HG02885 (cell line): ENCODE measurements around the gene SPDYE17.
"Not testable (repeated sequence)": the region's sequence is repeated elsewhere in the genome, so short reads cannot be mapped to it uniquely, and the experiment has no call there.

Source experiments
- ATAC-seq: cut with Tn5 transposase; IDR thresholded peaks from one replicate; pipeline ENCODE4 v1.9.1; 2021; ENCODE audit warnings: mild to moderate bottlenecking; ENCODE audit not compliant: unreplicated experiment, poor library complexity

Gene SPDYE17, protein sequence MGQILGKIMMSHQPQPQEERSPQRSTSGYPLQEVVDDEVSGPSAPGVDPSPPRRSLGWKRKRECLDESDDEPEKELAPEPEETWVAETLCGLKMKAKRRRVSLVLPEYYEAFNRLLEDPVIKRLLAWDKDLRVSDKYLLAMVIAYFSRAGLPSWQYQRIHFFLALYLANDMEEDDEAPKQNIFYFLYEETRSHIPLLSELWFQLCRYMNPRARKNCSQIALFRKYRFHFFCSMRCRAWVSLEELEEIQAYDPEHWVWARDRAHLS

DNA sequence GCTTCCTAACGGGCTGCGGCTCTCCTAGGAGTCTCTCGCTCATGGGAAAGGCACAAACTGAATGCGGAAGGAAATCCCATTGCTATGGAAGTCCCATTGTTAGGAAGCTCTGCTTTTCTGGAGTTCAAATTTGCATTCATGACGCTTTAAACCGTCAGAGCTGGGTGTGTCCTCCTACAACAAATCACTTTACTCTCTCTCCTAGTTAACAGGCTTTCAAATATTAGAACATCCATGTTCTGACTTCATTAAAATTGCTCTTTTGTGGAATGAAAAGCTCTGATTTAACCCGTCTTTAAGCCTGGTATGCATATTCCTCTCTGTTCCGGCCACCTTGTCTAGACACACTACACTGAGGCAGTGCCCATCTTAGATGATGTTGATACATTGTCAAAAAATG lies at the start of gene SPDYE17:
TSS of gene SPDYE17 (minus strand) at position 101 of the 400 bp plus-strand sequence. CDS start 1,791 bp downstream, outside the sequence.
- ATAC-seq, result not testable (repeated sequence)

DNA sequence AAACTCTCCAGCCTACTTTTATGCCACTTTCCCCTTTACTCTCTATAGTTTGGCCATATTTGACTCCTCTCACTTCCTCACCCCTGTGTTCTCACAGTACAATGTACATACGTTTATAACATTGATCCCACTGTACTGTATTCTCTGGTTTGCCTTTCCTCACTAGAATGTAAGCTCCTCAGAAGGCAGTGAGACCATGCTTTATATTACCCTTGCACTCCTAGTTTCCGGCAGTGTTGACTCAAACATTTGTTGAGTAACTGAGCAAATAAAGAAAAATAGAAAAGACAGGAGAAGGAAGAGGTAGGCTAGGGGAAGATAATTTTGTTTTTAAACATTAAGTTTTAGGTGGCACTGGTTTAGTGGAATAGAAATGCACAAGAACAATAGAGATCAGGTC lies 48.1 kb upstream of the SPDYE17 start:
- not testable (repeated sequence) for ATAC-seq

DNA sequence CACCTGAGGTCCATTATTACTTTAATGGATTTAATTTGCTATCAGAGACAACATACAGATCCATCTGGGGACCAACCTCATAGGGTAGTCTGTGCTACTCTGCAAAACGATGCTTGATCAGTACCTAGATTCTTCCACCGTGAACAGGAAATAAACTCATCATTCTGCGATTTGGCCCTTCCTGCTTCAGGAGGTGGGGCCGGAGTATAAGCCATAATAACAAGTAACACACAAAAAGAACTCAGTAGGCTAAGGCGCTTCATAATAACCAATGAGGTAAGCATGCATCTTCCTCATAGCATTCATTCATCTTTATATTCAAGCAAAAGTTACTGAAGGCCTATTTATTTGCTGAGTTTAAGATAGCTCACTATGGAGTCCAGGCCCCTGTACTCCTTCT lies 47.5 kb upstream of the SPDYE17 start:
- ATAC-seq, result not testable (repeated sequence)

DNA sequence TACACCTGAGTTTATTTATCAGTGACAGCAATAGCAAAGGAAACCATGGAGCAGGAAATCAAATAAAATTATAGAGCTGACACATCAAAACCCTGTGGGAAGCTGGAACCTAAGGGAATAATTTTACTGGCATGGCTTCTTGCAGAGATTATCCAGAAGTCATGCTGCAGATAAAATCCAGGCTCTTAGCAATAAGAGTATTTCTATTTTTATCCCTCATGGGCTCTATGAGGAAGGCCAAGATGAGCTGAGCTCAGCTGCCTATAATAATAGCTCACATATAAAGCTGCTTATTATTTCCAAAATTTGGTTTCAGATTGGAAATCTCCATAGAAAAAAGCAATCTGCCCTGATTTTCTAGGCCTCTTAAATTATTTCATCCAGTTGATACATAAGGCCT lies 47.0 kb upstream of the SPDYE17 start:
- ATAC-seq, result not testable (repeated sequence)

DNA sequence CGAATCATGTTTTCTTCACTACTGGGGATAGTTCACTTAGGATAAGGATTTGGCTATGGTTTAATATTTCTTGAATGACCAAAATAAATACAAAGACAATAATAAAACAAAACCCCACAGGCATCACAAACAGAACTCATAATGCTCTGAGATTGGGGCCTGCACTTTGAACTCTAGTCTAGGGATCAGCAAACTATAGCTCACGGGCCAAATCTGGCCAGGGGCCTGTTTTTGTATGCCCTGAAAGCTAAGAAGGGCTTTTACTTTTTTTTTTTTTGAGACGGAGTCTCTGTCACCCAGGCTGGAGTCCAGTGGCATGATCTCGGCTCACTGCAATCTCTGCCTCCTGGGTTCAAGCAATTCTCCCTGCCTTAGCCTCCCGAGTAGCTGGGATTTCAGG lies 44.9 kb upstream of the SPDYE17 start:
- not testable (repeated sequence) for ATAC-seq

DNA sequence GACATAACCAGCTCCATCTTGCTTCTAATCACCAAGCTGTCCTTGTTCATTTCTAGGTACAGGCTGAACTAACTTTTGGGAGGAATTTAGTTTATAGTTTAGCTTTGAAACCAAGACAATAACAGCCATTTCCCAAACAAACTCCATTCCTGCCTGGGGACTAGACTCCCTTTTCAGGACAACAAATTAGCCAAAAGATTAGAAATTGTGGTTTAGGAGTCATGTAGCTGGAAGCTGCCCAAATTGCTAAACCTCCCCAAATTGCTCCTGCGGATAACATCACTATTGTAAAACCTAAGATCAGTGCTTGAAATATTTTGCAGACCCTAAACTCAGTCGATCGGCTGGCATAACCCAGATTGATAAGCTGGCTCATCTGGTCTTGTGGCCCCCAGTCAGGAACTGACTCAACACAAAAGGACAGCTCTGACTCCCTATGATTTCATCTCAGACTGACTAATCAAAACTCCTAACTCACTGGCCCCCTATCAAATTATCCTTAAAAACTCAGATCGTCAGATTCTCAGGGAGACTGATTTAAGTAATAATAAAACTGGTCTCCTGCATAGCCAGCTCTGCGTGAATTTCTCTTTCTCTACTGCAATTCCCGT lies 42.7 kb upstream of the SPDYE17 start:
- not testable (repeated sequence) for ATAC-seq

DNA sequence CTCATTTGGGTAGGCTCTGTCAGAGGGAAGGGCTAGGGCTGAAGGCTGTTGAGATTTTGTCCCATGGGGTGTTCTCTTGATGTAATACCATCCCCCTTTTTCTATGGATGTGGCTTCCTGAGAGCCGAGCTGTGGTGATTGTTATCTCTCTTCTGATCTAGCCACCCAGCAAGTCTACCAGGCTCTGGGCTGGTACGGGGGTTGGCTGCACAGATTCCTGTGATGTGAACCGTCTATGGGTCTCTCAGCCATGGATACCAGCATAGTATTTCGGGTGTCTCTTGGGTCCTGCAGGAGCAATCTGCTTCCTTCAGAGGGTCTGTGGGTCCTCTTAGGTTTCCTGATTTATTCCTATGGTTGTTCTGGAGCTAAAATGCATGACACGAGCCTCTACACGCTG lies 38.9 kb upstream of the SPDYE17 start:
- ATAC-seq, result not testable (repeated sequence)

DNA sequence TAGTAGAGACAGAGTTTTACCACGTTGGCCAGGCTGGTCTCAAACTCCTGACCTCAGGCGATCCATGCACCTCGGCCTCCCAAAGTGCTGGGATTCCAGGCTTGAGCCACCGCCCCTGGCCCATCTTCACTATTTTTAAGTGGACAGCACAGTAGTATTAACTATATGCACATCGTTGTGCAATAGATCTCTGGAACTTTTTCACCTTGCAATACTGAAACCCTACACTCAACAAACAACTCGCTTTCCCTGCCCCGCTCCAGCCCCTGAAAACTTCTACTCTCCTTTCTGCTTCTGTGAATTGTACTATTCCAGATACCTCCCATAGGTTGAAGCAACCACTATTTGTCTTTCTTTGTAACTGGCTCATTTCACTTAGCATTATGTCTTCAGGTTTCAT lies 33.7 kb upstream of the SPDYE17 start:
- ATAC-seq, result not testable (repeated sequence)

DNA sequence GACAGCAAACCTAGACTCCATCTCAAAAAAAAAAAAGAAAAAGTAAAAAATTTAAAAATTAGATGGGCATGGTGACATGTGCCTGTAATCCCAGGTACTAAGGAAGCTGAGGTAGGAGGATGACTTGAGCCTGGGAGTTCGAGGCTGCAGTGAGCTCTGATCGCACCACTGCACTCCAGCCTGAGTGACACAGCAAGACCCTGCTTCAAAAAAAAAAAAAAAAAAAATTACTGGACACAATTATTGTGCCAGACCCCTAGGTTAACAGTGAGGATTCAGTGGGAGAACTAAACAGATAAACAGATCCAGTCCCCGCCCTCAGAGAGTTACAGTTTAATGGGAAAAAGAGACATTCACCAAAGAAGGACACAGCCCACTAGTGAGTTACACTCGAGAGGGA lies 31.6 kb upstream of the SPDYE17 start:
- ATAC-seq, result not testable (repeated sequence)

DNA sequence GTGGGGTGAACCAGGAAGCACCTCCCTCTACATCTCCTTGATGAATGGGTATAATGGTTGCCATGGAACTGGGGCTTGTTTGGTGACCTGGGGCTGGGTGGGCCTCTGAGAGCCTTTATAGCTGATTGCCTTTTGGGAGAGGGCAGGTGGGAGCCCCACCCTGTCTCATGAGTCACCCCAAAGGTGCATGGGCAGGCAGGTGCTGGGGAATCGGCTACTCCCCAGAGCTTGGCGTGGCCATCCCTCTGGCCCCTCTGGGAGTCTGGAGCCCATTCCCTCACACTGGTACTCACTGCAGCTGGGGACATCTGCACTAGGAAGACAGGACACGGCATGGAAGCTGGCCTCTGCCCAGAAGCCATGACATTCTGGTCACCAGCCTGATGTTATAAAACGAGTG lies 30.4 kb upstream of the SPDYE17 start, which contains the start of gene SPDYE18:
TSS of gene SPDYE18 (minus strand) at position 2 of the 400 bp plus-strand sequence. CDS start 2,046 bp downstream, outside the sequence.
- ATAC-seq, result not testable (repeated sequence)

DNA sequence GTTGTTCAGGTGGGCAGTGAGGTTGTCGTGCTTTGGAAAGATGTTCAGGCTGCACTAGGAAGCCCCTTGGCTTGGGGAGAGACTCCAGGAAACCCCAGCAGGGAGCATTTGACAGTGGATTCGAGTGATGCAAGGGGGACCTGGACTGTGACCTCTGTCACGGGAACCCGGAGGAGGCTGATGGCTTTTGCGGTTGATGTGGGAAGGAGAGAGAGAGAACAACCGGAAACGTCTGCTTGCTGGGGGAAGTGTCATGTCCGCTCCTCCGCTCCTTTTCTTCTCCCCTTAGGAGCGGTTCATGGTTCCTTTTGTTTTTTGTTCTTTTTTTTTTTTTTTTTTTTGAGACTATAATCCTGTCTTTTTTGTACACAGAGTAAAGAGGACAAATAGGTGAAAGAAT lies 5.8 kb downstream of the SPDYE17 start:
- not testable (repeated sequence) for ATAC-seq

DNA sequence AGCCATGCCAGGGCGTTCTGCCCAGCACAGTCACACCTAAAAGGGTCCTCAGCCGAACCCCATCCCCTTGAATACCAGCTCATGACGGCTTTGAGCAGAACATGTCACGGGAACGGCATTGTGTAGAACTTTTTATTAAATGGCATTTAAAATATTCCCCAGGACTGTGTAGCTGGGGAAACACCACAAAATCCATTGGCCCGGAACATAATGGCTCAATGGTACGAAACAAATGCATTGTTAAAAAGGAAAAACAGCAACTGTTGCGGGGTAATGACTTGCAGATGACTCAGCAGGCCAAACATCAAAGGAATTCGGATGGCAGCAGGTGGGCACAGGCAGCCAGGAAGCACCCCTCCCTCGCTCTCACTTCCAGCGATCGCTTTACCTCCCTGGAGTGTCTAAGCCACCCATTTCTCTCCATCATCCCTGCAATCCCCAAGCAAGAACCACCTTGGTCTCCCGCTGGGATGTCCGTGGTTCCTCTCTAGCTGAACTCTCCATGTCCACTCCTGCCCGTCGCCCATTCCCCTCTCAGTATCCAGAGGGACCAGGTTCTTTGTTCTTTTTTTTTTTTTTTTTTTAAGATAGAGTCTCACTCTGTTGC lies 22.0 kb downstream of the SPDYE17 start:
- not testable (repeated sequence) for ATAC-seq

DNA sequence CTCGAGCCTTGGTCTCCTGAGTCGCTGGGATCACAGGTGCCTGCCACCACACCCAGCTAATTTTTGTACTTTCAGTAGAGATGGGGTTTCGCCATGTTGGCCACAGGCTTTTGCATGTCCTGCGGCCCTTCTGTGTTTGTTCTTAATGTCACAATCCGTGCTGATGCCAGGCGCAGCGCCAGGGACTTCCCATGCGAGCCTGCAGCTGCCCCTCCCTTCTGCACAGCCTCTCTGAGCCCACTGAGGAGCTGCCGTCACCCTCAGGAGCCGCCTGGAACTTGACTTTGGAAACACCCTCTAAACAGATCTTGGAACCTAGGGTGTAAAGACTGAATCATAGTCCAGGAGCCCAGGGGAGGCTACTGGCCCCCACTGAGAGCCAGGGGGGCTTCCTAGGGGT lies 24.2 kb downstream of the SPDYE17 start:
- ATAC-seq, result not testable (repeated sequence)

DNA sequence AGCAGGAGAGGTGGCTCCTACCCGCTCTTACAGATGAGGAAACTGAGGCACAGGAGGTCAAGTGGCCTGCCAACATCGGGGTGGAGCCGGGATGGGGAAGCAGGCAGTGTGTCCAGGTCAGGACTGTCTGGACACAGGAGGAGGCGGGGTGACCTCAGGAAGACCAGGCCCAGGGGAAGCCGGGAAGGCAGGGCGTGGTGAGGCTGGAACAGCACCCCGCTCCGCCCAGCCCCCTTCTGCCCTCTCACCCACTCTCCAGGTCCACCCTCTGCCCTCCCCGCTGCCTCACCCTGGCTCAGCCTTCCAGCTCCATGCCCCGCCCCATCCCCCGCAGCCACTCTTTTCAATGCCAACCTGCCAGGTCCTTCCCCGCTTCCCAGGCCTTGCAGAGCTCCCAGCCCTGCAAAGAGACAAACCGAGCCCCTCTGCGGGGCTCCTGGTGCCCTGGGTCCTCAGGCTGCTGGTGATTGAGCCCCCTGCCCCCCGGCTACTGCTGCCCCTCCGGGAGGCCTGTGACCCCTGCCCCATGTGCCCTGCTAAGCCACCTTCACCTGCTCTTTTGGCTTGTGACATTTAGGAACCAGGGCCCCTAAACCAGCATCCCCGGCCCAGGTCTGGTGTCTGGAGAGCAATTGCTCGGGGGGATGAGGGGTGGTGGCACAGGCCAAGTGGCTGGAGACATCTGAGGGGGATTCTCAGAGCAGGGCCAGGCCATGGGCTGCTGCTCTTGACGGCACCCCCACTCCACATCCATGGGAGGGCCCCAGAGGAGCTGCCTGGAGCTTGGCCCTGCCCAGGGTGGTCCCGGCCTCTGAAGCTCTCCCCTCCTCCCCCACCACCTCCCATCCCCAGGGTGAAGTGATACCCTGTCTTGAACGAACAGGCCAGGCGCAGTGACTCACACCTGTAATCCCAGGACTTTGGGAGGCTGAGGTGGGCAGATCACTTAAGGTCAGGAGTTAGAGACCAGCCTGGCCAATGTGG lies 25.7 kb downstream of the SPDYE17 start:
- ATAC-seq, result not testable (repeated sequence)

DNA sequence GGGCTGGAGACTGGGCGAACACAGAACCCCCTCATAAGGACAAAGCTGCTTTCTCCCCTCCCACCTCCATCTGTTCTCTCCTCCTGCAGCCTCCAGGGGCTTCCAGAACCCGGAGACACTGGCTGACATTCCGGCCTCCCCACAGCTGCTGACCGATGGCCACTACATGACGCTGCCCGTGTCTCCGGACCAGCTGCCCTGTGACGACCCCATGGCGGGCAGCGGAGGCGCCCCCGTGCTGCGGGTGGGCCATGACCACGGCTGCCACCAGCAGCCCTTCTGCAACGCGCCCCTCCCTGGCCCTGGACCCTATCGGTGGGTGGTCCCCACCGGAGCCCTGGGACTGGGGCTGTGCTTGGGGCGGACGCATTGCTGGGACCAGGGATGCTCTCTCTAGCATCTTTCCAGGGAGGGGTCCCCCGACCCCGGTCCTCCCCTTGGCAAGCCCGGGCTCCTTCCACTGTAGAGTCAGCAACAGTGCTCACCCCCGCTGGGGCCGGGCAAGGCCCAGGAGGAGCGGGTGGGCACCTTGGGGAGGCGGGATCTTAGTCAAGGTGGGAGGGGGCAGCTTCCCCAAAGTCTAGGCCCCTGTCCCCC lies 26.6 kb downstream of the SPDYE17 start:
- ATAC-seq, result not testable (repeated sequence)

DNA sequence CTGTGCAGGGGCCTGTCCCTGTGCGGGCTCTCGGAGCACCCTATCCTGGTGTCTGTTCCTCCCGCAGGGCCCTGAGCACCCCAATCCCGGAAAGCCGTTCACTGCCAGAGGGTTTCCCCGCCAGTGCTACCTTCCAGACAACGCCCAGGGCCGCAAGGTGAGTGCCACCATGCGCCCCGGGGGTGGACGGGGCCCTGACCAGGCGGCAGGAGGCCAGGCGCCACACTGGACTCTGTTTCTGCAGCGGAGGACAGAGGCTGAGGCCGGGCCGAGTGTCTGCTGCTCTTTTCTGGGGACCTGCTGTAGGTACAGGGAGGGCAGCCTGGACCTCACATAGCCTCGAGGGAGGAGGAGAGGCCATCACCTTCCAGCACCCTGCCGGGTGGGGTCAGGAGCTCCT lies 28.0 kb downstream of the SPDYE17 start:
- ATAC-seq, result not testable (repeated sequence)

DNA sequence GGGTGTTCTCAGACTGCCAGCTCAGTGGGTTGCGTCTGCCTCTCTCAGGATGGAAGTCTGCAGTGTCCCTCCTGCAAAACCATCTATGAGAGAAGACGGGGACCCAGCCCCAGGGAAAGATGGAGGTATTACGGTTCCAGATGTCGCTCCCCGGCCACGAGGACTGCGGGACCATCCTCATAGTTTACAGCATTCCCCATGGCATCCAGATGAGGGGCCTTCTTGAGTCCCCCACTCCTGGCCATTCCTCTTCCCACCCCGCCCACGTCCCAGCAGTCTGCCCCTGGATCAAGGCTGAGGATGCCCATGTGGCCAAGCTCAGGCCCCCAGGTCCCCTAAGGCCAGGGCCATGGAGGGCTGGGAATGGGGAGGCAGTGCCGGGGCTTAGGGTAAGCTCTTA lies 28.9 kb downstream of the SPDYE17 start:
- ATAC-seq, result not testable (repeated sequence)

DNA sequence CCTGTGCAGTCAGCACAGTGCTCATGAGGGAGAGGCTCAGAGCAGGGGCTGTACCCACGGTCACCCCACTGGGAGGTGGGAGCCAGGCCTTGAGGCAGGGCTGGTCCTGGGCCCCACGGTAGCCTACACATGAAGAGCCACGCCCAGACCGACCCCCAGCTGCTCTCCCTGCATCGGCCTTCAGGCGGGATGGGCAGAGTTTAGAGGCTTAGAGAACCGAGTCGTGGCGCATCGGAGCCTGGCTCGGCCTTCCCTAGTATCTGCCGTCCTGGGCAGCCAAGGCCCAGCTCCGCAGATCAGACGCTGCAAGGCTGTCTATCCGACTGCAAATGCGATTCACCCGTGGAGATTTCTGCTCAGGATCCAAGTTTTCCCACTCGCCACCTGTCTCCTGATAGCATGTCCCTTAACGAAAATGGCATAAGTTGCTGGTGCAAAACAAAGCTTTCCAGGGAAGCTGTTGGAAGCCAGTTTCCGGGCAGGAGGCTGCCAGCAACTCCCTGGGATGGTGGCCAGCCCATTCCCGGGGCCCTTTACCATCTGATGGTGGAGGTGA lies 29.4 kb downstream of the SPDYE17 start:
- not testable (repeated sequence) for ATAC-seq

DNA sequence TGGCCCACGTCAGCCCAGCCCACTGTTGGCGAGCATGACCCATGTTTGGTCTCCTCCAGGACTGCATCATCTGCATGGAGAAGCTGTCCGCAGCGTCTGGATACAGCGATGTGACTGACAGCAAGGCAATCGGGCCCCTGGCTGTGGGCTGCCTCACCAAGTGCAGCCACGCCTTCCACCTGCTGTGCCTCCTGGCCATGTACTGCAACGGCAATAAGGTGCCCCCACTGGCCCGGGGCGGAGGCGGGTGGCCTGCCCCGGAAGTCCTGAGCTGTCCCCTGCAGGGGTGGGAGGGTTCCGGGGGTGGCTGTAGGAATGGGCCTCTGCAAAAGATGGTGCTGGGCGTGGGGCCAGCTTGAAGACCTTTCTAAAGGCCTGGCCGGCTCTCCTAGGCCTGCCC lies 30.1 kb downstream of the SPDYE17 start:
- ATAC-seq, result not testable (repeated sequence)
